Endothelial cell of umbilical vein (primary cell): ENCODE measurements around the gene NODAL. TPM values are rescaled to one million over a fixed set of nuclear protein-coding genes. Genes with fewer than 3 reads are reported as not detected.

Experiments
- BruUV-seq: library from RNA; stranded (reverse); fragments of 400-500 nt; replicated peaks from 2 replicates; lab custom pipeline; 2021; lab: Mats Ljungman, UMichigan
- CTCF ChIA-PET: fragments of 300-600, 350-600 bp; sonication (Branson Sonifier 250); formaldehyde crosslinking; loops from one replicate; lab custom pipeline; 2021; ENCODE audit warnings: antibody characterized with exemption, inconsistent platforms; lab: Charles Lee
- POLR2A ChIA-PET: fragments of 300-600, 350-600 bp; sonication (Branson Sonifier 250); formaldehyde crosslinking; loops from one replicate; lab custom pipeline; 2021; ENCODE audit warnings: antibody characterized with exemption, inconsistent platforms; lab: Charles Lee
- DNase-seq: peaks from one replicate; pipeline ENCODE4 v3.0.0-alpha.2; 2011; ENCODE audit warnings: low read depth, low spot score
- FAIRE-seq: peaks from 2 replicates; lab custom pipeline; 2011; peaks lifted over from hg19 to GRCh38; lab: Jason Lieb, UNC
- H2AFZ ChIP-seq: 2 replicates; pipeline ENCODE4 v1.6.0; 2012; ENCODE audit warnings: low read depth, low read length, control low read depth, inconsistent platforms
- H3K27ac ChIP-seq: 2 replicates; pipeline ENCODE4 v1.5.1; 2011; ENCODE audit warnings: low read depth, mild to moderate bottlenecking, control low read depth, low read length, moderate library complexity; ENCODE audit not compliant: insufficient read depth
- H3K27me3 ChIP-seq, 2 experiments: 2 replicates each; pipeline versions ENCODE4 v1.6.0 to v1.6.1; 2011; ENCODE audit warnings: low read length in 2 of 2, mixed read lengths in 1 of 2; ENCODE audit not compliant: control insufficient read depth in 2 of 2, insufficient read depth in 2 of 2
- H3K36me3 ChIP-seq, 2 experiments: 2 replicates in 1 of 2; 3 replicates in 1 of 2; pipeline ENCODE4 v1.5.1; 2011; ENCODE audit warnings: low read length in 2 of 2, mild to moderate bottlenecking in 1 of 2, moderate library complexity in 1 of 2; ENCODE audit not compliant: control insufficient read depth in 2 of 2, insufficient read depth in 2 of 2; ENCODE audit errors: extremely low read depth in 1 of 2
- H3K4me1 ChIP-seq: 3 replicates; pipeline ENCODE4 v1.5.1; 2011; ENCODE audit warnings: mild to moderate bottlenecking, low read length; ENCODE audit not compliant: control insufficient read depth, insufficient read depth; ENCODE audit errors: extremely low read depth
- H3K4me2 ChIP-seq: 2 replicates; pipeline ENCODE4 v1.6.1; 2011; ENCODE audit warnings: low read length, control low read depth, mixed read lengths; ENCODE audit not compliant: insufficient read depth
- H3K4me3 ChIP-seq, 3 experiments: fragments of 200-600 bp in 1 of 3; sonication (generic), shearing (Covaris generic) in 1 of 3; replicated peaks in 1 of 3; 2 replicates each; pipeline ENCODE4 v1.5.1; 2011 to 2016; ENCODE audit warnings: control low read depth in 3 of 3, low read length in 3 of 3, mild to moderate bottlenecking in 2 of 3, inconsistent platforms in 1 of 3, low read depth in 1 of 3, moderate library complexity in 1 of 3; ENCODE audit not compliant: insufficient read depth in 1 of 3
- H3K79me2 ChIP-seq: 2 replicates; pipeline ENCODE4 v1.6.0; 2012; ENCODE audit warnings: low read length, inconsistent platforms; ENCODE audit not compliant: control insufficient read depth, insufficient read depth
- H3K9ac ChIP-seq: replicated peaks from 2 replicates; pipeline ENCODE3; 2011; ENCODE audit warnings: low read length, control low read depth; ENCODE audit not compliant: insufficient read depth; ENCODE audit errors: extremely low read depth
- H3K9me1 ChIP-seq: replicated peaks from 3 replicates; pipeline ENCODE4 v1.6.0; 2011; ENCODE audit warnings: mild to moderate bottlenecking, low read length; ENCODE audit not compliant: control insufficient read depth, insufficient read depth; ENCODE audit errors: extremely low read depth
- H3K9me3 ChIP-seq: replicated peaks from 2 replicates; pipeline ENCODE4 v1.5.1; 2012; ENCODE audit warnings: low read length, inconsistent platforms; ENCODE audit not compliant: control insufficient read depth, insufficient read depth
- H4K20me1 ChIP-seq: replicated peaks from 2 replicates; pipeline ENCODE3; 2011; ENCODE audit warnings: mild to moderate bottlenecking, low read length; ENCODE audit not compliant: control insufficient read depth, insufficient read depth; ENCODE audit errors: extremely low read depth
- CTCF ChIP-seq, 2 donors: IDR thresholded peaks; 1 replicate in 1 of 2; 2 replicates in 1 of 2; pipeline ENCODE4 v1.5.1; 2011; ENCODE audit warnings: low read length in 2 of 2, mild to moderate bottlenecking in 2 of 2, moderate library complexity in 2 of 2, control low read depth in 1 of 2, inconsistent platforms in 1 of 2, low read depth in 1 of 2; ENCODE audit not compliant: insufficient read depth in 1 of 2; ENCODE audit errors: extremely low read depth in 1 of 2
- EZH2 ChIP-seq: IDR thresholded peaks from 2 replicates; pipeline ENCODE4 v1.6.1; 2012; ENCODE audit warnings: borderline replicate concordance, low read depth, mild to moderate bottlenecking, moderate library complexity, low read length, inconsistent platforms; ENCODE audit not compliant: severe bottlenecking
- FOS ChIP-seq: IDR thresholded peaks from 2 replicates; pipeline ENCODE4 v1.6.1; 2011; ENCODE audit warnings: mild to moderate bottlenecking, low read length, moderate library complexity, borderline replicate concordance; ENCODE audit not compliant: insufficient read depth
- GATA2 ChIP-seq: IDR thresholded peaks from 2 replicates; pipeline ENCODE4 v1.7.0; 2011; ENCODE audit warnings: low read depth, mild to moderate bottlenecking, moderate library complexity, mixed read lengths, low read length; ENCODE audit not compliant: insufficient read length, insufficient read depth
- JUN ChIP-seq: IDR thresholded peaks from 2 replicates; pipeline ENCODE4 v1.6.1; 2011; ENCODE audit warnings: borderline replicate concordance, low read depth; ENCODE audit not compliant: insufficient read length, insufficient read depth
- MYC ChIP-seq: IDR thresholded peaks from one replicate; pipeline ENCODE4 v1.6.1; 2011; ENCODE audit warnings: mild to moderate bottlenecking, low read depth, low read length
- POLR2A ChIP-seq: IDR thresholded peaks from 2 replicates; pipeline ENCODE4 v1.6.1; 2012; ENCODE audit warnings: low read depth, mild to moderate bottlenecking, control low read depth, low read length
- POLR2AphosphoS5 ChIP-seq: IDR thresholded peaks from 2 replicates; pipeline ENCODE4 v1.6.1; 2012; ENCODE audit warnings: low read depth, mild to moderate bottlenecking, control low read depth, low read length, moderate library complexity; ENCODE audit not compliant: insufficient read depth
- dilution Hi-C: fragments of 300-500 bp; cut with MboI; formaldehyde crosslinking; loops from one replicate; pipeline ENCODE4 v1.15.0; 2019; ENCODE audit warnings: low sequenced_read_pairs; ENCODE audit not compliant: extremely low pct_ligation_motif_present
- intact Hi-C: fragments of 100-400 bp; cut with micrococcal nuclease; formaldehyde crosslinking; loops from one replicate; pipeline ENCODE4 v1.10.0; 2022
- polyA plus RNA-seq, 4 experiments: library from polyadenylated mRNA; depleted of rRNA in 3 of 4; stranded (reverse) in 3 of 4; unstranded in 1 of 4; fragments of >200 nt; gene quantifications; 2 replicates each; pipeline versions ENCODE4 v1.2.1 to v1.2.3, GENCODE V29; 2011 to 2012; ENCODE audit warnings: missing spikeins in 1 of 4
- total RNA-seq: library from RNA; stranded (reverse); gene quantifications from 2 replicates; pipeline ENCODE4 v1.2.3, GENCODE V29; 2021
- TF ChIP-seq, protein P1 (sequence below): IDR thresholded peaks from 2 replicates; pipeline ENCODE4 v1.6.1; 2011; ENCODE audit not compliant: insufficient read depth, insufficient read length

Gene NODAL
- total and polyA plus RNA-seq, 2 donors (not counting 3 experiments of a cell fraction or from before 2014, with no cell fraction given), result not detected

GRCh38 chr10:70432561-70433263 is 8.8 kb downstream of the NODAL start:
- H3K36me3 ChIP-seq, result peaks cover 0 to 3% of the 10 kb centered on the region in 2 experiments
- TF ChIP-seq FOS, result no peak
- no peak for TF ChIP-seq JUN
- H3K9me1 ChIP-seq, result no peaks in the 10 kb centered on the region
- POLR2A ChIA-PET, result no interaction called here
- no TSS peak for BruUV-seq
- no peak for FAIRE-seq
- CTCF ChIA-PET, result interaction anchor here (1.2 to 1.8 kb wide), 4 partner anchors 29 to 286 kb away, joined by 3 to 5 read pairs (median 4); partner anchors contain the start of gene TYSND1
- no peak overlapping the region for H3K4me2 ChIP-seq
- no peak overlapping the region for H3K27ac ChIP-seq
- intact Hi-C loops, result no loop called here
- H2AFZ ChIP-seq, result no peak overlapping the region
- peaks cover 0 to 4% of the 10 kb centered on the region in 2 experiments for H3K27me3 ChIP-seq
- no peak overlapping the region for H3K9ac ChIP-seq
- H3K4me1 ChIP-seq, result no peaks in the 10 kb centered on the region
- no peak for DNase-seq
- dilution Hi-C loops, result no loop called here
- H3K9me3 ChIP-seq, result no peaks in the 10 kb centered on the region
- H3K4me3 ChIP-seq, result no peak overlapping the region
- no peaks in the 10 kb centered on the region for H3K79me2 ChIP-seq
- no peaks in the 10 kb centered on the region for H4K20me1 ChIP-seq

GRCh38 chr10:70432101-70432500 is 9.4 kb downstream of the NODAL start:
- Histone ChIP-seq H3K27me3 (peaks cover 0 to 2% of the 10 kb centered on the region in 2 experiments), H4K20me1 (no peaks in the 10 kb centered on the region), H3K4me1 (no peaks in the 10 kb centered on the region), H3K9ac (no peak overlapping the region), H3K4me3 (no peak overlapping the region), H3K4me2 (no peak overlapping the region), H3K9me1 (no peaks in the 10 kb centered on the region), H3K27ac (no peak overlapping the region), H3K36me3 (peaks cover 0 to 3% of the 10 kb centered on the region in 2 experiments), H3K79me2 (no peaks in the 10 kb centered on the region), H2AFZ (no peak overlapping the region), H3K9me3 (no peaks in the 10 kb centered on the region)
- BruUV-seq, result no TSS peak
- DNase-seq (no peak), FAIRE-seq (no peak)
- CTCF ChIA-PET, result interaction anchor here (0.8 to 1.4 kb wide), 4 partner anchors 28 to 316 kb away, joined by 3 read pairs; partner anchors contain the start of genes EIF4EBP2 and TYSND1
- POLR2A ChIA-PET, result no interaction called here
- dilution Hi-C loops (no loop called here), intact Hi-C loops (no loop called here)
- no peak for TF ChIP-seq GATA2
- no peak for TF ChIP-seq MYC
- TF ChIP-seq POLR2A, result no peak
- no peak for TF ChIP-seq POLR2AphosphoS5
- TF ChIP-seq, protein P1, sequence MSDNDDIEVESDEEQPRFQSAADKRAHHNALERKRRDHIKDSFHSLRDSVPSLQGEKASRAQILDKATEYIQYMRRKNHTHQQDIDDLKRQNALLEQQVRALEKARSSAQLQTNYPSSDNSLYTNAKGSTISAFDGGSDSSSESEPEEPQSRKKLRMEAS, result no peak
- no peak for TF ChIP-seq JUN
- TF ChIP-seq EZH2, result no peak
- TF ChIP-seq CTCF (IDR thresholded peaks at IDR 0.05; ENCODE audit: extremely low read depth in 1 of 2, insufficient read depth in 1 of 2, low read depth in 1 of 2, low read length in 2 of 2), result no peak
- no peak for TF ChIP-seq FOS
